ENCODE results near the gene CCDC28A. TPM values are rescaled to one million over a fixed set of nuclear protein-coding genes. Genes with fewer than 3 reads are reported as not detected.

CCDC28A gene
- total and polyA plus RNA-seq, 3 donors from 2014 or later = 30.3 to 36.4 (median 35.0) TPM

DNA sequence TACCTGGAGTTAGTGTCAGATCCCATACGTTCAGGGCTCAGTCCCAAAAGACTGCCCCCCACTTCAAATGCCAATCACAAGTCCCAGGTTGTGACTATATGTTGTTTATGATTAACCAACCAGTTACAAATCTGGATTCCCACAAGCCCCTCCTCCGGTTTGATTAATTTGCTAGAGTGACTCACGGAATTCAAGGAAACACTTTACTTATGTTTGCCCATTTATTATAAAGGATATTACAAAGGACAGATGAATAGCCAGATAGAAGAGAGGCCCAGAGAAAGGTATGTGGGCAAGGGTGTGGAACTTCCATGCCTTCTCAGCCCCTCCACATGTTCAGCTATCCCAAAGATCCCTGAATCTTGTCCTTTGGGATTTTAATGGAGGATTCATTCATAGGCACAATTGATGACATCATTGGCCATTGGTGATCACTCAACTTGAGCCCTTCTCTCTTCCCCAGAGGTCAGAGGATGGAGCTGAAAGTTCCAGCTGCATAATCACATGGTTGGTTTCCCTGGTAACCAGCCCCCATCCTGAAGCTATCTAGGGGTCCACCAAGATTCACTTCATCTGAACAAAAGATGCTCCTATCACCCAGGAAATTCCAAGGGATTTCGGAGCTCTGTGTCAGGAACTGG lies 24.4 kb downstream of the CCDC28A start:
- Histone ChIP-seq H3K4me3 (no peak overlapping the region), H3K9me3 (no peaks in the 10 kb centered on the region), H3K27ac (no peak overlapping the region), H3K27me3 (no peaks in the 10 kb centered on the region), H3K4me1 (peaks cover 4% of the 10 kb centered on the region), H3K36me3 (ENCODE audit: low read depth, missing control alignments) (no peaks in the 10 kb centered on the region)
- TF ChIP-seq, protein P1, sequence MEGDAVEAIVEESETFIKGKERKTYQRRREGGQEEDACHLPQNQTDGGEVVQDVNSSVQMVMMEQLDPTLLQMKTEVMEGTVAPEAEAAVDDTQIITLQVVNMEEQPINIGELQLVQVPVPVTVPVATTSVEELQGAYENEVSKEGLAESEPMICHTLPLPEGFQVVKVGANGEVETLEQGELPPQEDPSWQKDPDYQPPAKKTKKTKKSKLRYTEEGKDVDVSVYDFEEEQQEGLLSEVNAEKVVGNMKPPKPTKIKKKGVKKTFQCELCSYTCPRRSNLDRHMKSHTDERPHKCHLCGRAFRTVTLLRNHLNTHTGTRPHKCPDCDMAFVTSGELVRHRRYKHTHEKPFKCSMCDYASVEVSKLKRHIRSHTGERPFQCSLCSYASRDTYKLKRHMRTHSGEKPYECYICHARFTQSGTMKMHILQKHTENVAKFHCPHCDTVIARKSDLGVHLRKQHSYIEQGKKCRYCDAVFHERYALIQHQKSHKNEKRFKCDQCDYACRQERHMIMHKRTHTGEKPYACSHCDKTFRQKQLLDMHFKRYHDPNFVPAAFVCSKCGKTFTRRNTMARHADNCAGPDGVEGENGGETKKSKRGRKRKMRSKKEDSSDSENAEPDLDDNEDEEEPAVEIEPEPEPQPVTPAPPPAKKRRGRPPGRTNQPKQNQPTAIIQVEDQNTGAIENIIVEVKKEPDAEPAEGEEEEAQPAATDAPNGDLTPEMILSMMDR (IDR thresholded peaks at IDR 0.05) = no peak
- TF ChIP-seq POLR2A (IDR thresholded peaks at IDR 0.05) = no peak
- no peak for DNase-seq
- WGBS, 2 donors = 91 to 96% methylated on average over 4 of the region's 4 CpGs
- intact Hi-C loops (cut with DNase I; ENCODE audit: low total_unique reads) = no loop called here

DNA sequence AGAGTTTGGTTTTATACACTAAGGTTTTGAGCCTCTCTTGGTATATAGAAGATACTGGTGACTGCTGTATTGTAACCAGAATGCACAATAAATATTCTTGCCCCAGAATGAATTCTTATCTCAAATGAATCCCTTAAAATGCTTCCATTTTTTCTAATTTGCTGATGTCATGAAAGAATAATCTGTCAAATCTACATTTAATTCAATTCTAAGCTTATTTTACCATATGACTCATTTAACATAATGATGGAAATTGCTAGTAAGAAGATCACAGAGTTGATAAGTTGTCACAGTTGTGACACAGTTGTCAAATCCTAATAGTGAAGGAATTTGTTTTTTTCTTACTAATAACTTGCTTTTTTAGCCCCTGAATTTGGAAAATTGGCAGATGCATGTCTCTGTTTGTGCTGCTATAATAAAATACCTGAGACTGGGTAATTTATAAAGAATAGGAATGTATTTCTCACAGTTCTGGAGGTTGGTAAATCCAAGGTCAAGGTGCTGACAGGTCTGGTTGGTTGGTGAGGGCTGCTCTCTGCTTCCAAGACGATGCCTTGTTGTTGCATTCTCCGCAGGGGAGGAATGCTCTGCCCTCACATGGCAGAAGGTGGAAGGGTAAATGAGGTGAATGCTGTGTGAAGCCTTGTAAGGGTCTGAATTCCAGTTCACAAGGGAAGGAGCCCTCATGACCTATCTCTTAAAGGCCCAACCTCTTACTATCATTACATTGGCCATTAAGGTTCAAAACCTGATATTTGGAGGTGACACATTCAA lies 27.0 kb downstream of the CCDC28A start:
- TF ChIP-seq POLR2A (IDR thresholded peaks at IDR 0.05) = no peak
- TF ChIP-seq, protein P1 (IDR thresholded peaks at IDR 0.05) = no peak
- WGBS, 2 donors = 68 to 81% methylated on average over 2 of the region's 2 CpGs
- intact Hi-C loops (cut with DNase I; ENCODE audit: low total_unique reads) = no loop called here
- DNase-seq = no peak
- no peaks in the 10 kb centered on the region for H3K36me3 ChIP-seq (ENCODE audit: low read depth, missing control alignments)
- H3K4me3 ChIP-seq = no peak overlapping the region
- H3K4me1 ChIP-seq = peaks cover 4% of the 10 kb centered on the region
- H3K9me3 ChIP-seq = no peaks in the 10 kb centered on the region
- no peaks in the 10 kb centered on the region for H3K27me3 ChIP-seq
- no peak overlapping the region for H3K27ac ChIP-seq

DNA sequence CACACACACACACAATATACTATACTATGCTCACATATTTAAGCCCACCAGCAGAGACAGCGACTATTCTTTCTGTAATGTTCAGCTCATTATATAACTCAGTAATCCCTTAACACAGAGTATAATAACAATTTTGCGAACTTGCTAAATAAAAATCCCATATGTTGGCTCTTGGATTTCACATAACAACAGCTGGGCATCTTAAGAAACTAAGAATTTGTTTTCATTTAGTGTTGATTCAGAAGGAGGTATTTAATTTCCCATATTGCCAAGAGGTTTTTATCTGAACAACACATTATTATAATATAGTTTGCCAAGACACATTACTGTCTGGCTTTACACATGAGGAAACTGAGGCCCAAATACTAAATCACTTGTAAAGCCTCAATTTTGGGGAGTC lies 29.8 kb downstream of the CCDC28A start:
- DNase-seq = no peak
- H3K27me3 ChIP-seq = no peaks in the 10 kb centered on the region
- no peaks in the 10 kb centered on the region for H3K4me1 ChIP-seq
- H3K36me3 ChIP-seq (ENCODE audit: low read depth, missing control alignments) = no peaks in the 10 kb centered on the region
- no peaks in the 10 kb centered on the region for H3K9me3 ChIP-seq
- H3K4me3 ChIP-seq = no peak overlapping the region
- TF ChIP-seq, protein P1 (IDR thresholded peaks at IDR 0.05) = no peak
- no peak for TF ChIP-seq POLR2A (IDR thresholded peaks at IDR 0.05)
- WGBS, 2 donors = 89 to 91% methylated on average over 2 of the region's 2 CpGs
- no peak overlapping the region for H3K27ac ChIP-seq
- intact Hi-C loops (cut with DNase I; ENCODE audit: low total_unique reads) = no loop called here

DNA sequence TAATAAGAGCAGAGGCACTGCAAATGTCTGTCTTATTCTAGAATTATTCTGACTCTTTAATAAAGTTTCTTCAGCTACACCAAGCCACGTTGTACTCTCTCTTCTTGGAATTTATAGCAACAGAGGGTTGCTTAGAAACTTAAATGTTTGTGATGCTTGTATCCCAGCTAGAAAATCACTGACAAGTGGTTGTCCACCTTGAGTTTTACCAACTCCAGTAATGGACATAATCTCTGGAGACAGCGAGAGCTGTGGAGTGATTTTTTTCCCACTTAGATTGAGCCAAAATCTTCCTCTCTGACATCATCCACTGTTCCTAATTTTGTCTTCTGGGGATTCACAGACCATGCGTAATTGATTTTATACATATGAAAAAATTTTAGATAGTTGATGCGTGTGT lies 30.3 kb downstream of the CCDC28A start:
- Histone ChIP-seq H3K27ac (no peak overlapping the region), H3K4me1 (no peaks in the 10 kb centered on the region), H3K36me3 (ENCODE audit: low read depth, missing control alignments) (no peaks in the 10 kb centered on the region), H3K27me3 (no peaks in the 10 kb centered on the region), H3K4me3 (no peak overlapping the region), H3K9me3 (no peaks in the 10 kb centered on the region)
- 70 to 71% methylated on average over 4 of the region's 4 CpGs for WGBS, 2 donors
- no peak for DNase-seq
- intact Hi-C loops (cut with DNase I; ENCODE audit: low total_unique reads) = no loop called here
- TF ChIP-seq, protein P1 (IDR thresholded peaks at IDR 0.05) = no peak
- no peak for TF ChIP-seq POLR2A (IDR thresholded peaks at IDR 0.05)

Measured in testis (tissue), 3 donors.